ENCODE results near the gene FRK.
"Not testable (repeated sequence)": the region's sequence is repeated elsewhere in the genome, so short reads cannot be mapped to it uniquely, and the experiment has no call there.

FRK gene

GRCh38 chr6:115891750-115892149, 168.9 kb downstream of the FRK start:
- H3K36me3 ChIP-seq (ENCODE audit: insufficient read depth, low read depth, low read length): no peaks in the 10 kb centered on the region
- H3K27me3 ChIP-seq (ENCODE audit: insufficient read depth, low read length): no peaks in the 10 kb centered on the region
- H3K27ac ChIP-seq (ENCODE audit: low read length): no peak overlapping the region
- H3K4me3 ChIP-seq (ENCODE audit: low read length): no peak overlapping the region
- no peaks in the 10 kb centered on the region for H3K9me3 ChIP-seq (ENCODE audit: insufficient read depth, low read depth, low read length)
- H3K4me1 ChIP-seq (ENCODE audit: insufficient read depth, low read length): no peaks in the 10 kb centered on the region
- no peak overlapping the region for H3K9ac ChIP-seq (ENCODE audit: low read depth, low read length)

DNA sequence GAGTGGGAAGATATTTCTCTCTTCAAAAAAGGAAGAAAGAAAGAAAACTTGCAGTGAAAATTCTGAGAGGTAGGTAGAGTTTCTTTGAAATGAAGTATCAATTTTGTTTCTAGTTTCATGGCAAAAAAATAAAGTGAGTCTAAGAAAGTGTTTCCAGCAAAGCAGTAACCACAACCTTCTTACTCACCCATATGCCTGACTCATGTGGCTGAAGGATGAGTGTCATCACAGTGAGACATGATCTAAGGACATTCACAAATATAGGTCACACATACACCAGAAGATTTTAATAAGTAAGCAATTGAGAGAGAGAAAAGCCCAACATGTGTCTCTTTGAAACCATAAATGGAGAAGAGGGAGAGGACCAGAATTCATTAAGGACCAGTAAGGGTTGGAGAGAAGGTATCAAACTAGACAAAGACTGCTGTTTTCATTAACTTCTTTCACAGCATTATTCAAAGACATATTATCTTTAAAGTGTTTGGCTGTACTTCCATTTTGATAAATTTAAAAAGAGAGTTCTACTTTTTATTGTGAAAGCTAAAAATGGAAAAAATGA, 169.5 kb downstream of the FRK start:
- Histone ChIP-seq H3K27me3 (ENCODE audit: insufficient read depth, low read length) (no peaks in the 10 kb centered on the region), H3K4me3 (ENCODE audit: low read length) (no peak overlapping the region), H3K9ac (ENCODE audit: low read depth, low read length) (no peak overlapping the region), H3K36me3 (ENCODE audit: insufficient read depth, low read depth, low read length) (no peaks in the 10 kb centered on the region), H3K27ac (ENCODE audit: low read length) (no peak overlapping the region), H3K4me1 (ENCODE audit: insufficient read depth, low read length) (no peaks in the 10 kb centered on the region), H3K9me3 (ENCODE audit: insufficient read depth, low read depth, low read length) (no peaks in the 10 kb centered on the region)

GRCh38 chr6:115890238-115890637, 170.5 kb downstream of the FRK start:
- H3K9me3 ChIP-seq (ENCODE audit: insufficient read depth, low read depth, low read length): no peaks in the 10 kb centered on the region

DNA sequence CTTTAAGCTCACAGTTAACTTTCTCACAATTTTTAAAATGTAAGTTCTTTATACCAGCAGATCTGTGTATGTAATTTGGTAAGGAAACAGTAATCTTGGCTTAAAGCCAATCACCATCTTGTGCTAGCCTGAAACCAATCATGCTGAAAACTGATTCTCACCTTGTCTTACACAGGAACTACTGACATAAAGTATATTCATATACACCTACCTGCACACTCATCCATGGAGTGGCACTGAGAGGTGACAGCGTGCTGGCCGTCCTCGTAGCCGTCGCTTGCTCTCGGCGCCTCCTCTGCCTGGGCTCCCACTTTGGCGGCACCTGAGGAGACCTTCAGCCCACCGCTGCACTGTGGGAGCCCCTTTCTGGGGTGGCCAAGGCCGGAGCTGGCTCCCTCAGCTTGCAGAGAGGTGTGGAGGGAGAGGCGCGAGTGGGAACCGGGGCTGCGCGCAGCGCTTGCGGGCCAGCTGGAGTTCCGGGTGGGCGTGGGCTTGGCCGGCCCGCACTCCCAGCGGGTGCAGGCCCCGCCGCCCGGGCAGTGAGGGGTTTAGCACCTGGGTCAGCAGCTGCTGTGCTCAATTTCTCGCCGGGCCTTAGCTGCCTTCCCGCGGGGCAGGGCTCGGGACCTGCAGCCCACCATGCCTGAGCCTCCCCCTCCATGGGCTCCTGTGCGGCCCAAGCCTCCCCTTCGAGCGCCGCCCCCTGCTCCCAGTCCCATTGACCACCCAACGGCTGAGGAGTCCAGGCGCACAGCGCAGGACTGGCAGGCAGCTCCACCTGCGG, 171.8 kb downstream of the FRK start:
- not testable (repeated sequence) for H3K27ac ChIP-seq (ENCODE audit: low read length); H3K9me3 ChIP-seq (ENCODE audit: insufficient read depth, low read depth, low read length); H3K36me3 ChIP-seq (ENCODE audit: insufficient read depth, low read depth, low read length); H3K4me3 ChIP-seq (ENCODE audit: low read length); H3K27me3 ChIP-seq (ENCODE audit: insufficient read depth, low read length); H3K4me1 ChIP-seq (ENCODE audit: insufficient read depth, low read length); H3K9ac ChIP-seq (ENCODE audit: low read depth, low read length)

More at GRCh38 chr6:115890238-115890637, 170.5 kb downstream of the FRK start:
- no peak overlapping the region for H3K9ac ChIP-seq (ENCODE audit: low read depth, low read length)
- no peak overlapping the region for H3K27ac ChIP-seq (ENCODE audit: low read length)
- no peaks in the 10 kb centered on the region for H3K4me1 ChIP-seq (ENCODE audit: insufficient read depth, low read length)
- no peaks in the 10 kb centered on the region for H3K27me3 ChIP-seq (ENCODE audit: insufficient read depth, low read length)
- H3K36me3 ChIP-seq (ENCODE audit: insufficient read depth, low read depth, low read length): no peaks in the 10 kb centered on the region
- H3K4me3 ChIP-seq (ENCODE audit: low read length): no peak overlapping the region

GRCh38 chr6:115887891-115888290, 172.8 kb downstream of the FRK start:
- Histone ChIP-seq H3K9ac (ENCODE audit: low read depth, low read length) (no peak overlapping the region), H3K36me3 (ENCODE audit: insufficient read depth, low read depth, low read length) (no peaks in the 10 kb centered on the region), H3K27me3 (ENCODE audit: insufficient read depth, low read length) (no peaks in the 10 kb centered on the region), H3K4me3 (ENCODE audit: low read length) (no peak overlapping the region), H3K4me1 (ENCODE audit: insufficient read depth, low read length) (no peaks in the 10 kb centered on the region), H3K9me3 (ENCODE audit: insufficient read depth, low read depth, low read length) (no peaks in the 10 kb centered on the region), H3K27ac (ENCODE audit: low read length) (no peak overlapping the region)

DNA sequence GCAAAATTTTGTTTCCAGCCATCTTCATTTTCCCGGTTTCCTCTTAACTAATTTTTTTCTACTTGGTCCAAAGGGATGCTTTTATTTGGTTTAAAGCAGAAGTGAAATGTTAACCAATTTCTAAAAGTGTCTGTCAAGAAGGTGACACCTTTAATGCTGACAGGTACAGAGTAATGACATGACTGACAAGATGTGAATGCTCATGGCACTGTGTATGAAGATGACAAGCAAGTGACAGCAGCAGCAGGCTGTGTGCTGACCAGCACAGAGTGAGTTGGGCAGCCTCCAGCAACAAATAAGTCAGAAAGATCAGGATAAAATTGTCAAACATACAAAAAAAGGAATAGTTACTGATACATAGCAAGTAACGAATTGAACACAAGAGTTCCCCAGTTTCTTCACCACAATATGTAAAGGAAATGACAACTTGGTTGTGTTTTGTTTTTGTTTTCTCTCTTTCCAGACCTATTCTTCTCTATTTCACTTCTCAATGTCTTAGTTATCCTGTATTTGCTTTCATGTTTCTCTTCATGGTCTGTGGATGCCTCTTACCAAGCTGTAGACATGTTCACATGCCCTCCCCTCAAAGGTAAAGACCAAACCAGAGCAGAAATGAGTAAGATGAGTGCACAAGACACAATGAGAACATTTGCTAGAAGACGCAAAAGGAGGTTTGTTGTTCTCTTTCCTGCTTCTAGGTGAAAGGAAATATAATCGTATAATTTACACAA, 174.9 kb downstream of the FRK start:
- no peak overlapping the region for H3K27ac ChIP-seq (ENCODE audit: low read length)
- H3K36me3 ChIP-seq (ENCODE audit: insufficient read depth, low read depth, low read length): no peaks in the 10 kb centered on the region
- no peak overlapping the region for H3K9ac ChIP-seq (ENCODE audit: low read depth, low read length)
- H3K27me3 ChIP-seq (ENCODE audit: insufficient read depth, low read length): no peaks in the 10 kb centered on the region
- no peak overlapping the region for H3K4me3 ChIP-seq (ENCODE audit: low read length)
- no peaks in the 10 kb centered on the region for H3K9me3 ChIP-seq (ENCODE audit: insufficient read depth, low read depth, low read length)
- H3K4me1 ChIP-seq (ENCODE audit: insufficient read depth, low read length): no peaks in the 10 kb centered on the region

- H3K4me3 ChIP-seq (ENCODE audit: low read length): no peak overlapping the region
- H3K27me3 ChIP-seq (ENCODE audit: insufficient read depth, low read length): no peaks in the 10 kb centered on the region
- no peaks in the 10 kb centered on the region for H3K4me1 ChIP-seq (ENCODE audit: insufficient read depth, low read length)
- no peaks in the 10 kb centered on the region for H3K36me3 ChIP-seq (ENCODE audit: insufficient read depth, low read depth, low read length)
- H3K9ac ChIP-seq (ENCODE audit: low read depth, low read length): no peak overlapping the region
- H3K27ac ChIP-seq (ENCODE audit: low read length): no peak overlapping the region
- H3K9me3 ChIP-seq (ENCODE audit: insufficient read depth, low read depth, low read length): no peaks in the 10 kb centered on the region
These were observed 177.9 kb downstream of the FRK start for GRCh38 chr6:115882771-115883170.

- Histone ChIP-seq H3K27me3 (ENCODE audit: insufficient read depth, low read length) (no peaks in the 10 kb centered on the region), H3K36me3 (ENCODE audit: insufficient read depth, low read depth, low read length) (no peaks in the 10 kb centered on the region), H3K9me3 (ENCODE audit: insufficient read depth, low read depth, low read length) (no peaks in the 10 kb centered on the region), H3K27ac (ENCODE audit: low read length) (no peak overlapping the region), H3K4me1 (ENCODE audit: insufficient read depth, low read length) (no peaks in the 10 kb centered on the region), H3K9ac (ENCODE audit: low read depth, low read length) (no peak overlapping the region), H3K4me3 (ENCODE audit: low read length) (no peak overlapping the region)
These were observed 178.5 kb downstream of the FRK start for GRCh38 chr6:115882174-115882573.
